GM23338 (cell line): Measurements from ENCODE around the gene TFAM. TPM values are rescaled to one million over a fixed set of nuclear protein-coding genes. Genes with fewer than 3 reads are reported as not detected.

Experiments
- ATAC-seq: fragments of 200-7000 bp; cut with Tn5 transposase; 3 replicates; pipeline ENCODE4 v1.9.1; 2020
- DNase-seq: peaks from one replicate; pipeline ENCODE4 v3.0.0-alpha.2; 2015; ENCODE audit warnings: low spot score
- H2AFZ ChIP-seq: fragments of 200-600 bp; sonication (generic); 2 replicates; pipeline ENCODE4 v1.8.0; 2016; ENCODE audit warnings: antibody characterized with exemption, mild to moderate bottlenecking, moderate library complexity
- H3F3A ChIP-seq: fragments of 200-600 bp; sonication (generic); replicated peaks from 2 replicates; pipeline ENCODE4 v1.8.0; 2017; ENCODE audit warnings: antibody characterized with exemption, mixed run types, low read depth
- H3K27ac ChIP-seq: fragments of 200-600 bp; sonication (generic); 2 replicates; pipeline ENCODE4 v1.6.1; 2016; ENCODE audit warnings: low read depth
- H3K27me3 ChIP-seq: fragments of 200-600 bp; sonication (generic); 2 replicates; pipeline ENCODE4 v1.8.0; 2016; ENCODE audit warnings: mild to moderate bottlenecking, mixed run types, moderate library complexity; ENCODE audit not compliant: insufficient read depth
- H3K36me3 ChIP-seq: fragments of 200-600 bp; sonication (generic); 2 replicates; pipeline ENCODE4 v1.8.0; 2016; ENCODE audit warnings: mild to moderate bottlenecking; ENCODE audit not compliant: insufficient read depth
- H3K4me1 ChIP-seq: fragments of 200-600 bp; sonication (generic); 2 replicates; pipeline ENCODE4 v1.8.0; 2016; ENCODE audit warnings: mild to moderate bottlenecking, moderate library complexity; ENCODE audit not compliant: insufficient read depth
- H3K4me2 ChIP-seq: fragments of 200-600 bp; sonication (generic); 2 replicates; pipeline ENCODE4 v1.7.1; 2017; ENCODE audit warnings: mixed run types
- H3K4me3 ChIP-seq: fragments of 200-600 bp; sonication (generic); 2 replicates; pipeline ENCODE4 v1.6.1; 2016; ENCODE audit warnings: mixed run types
- H3K79me2 ChIP-seq: fragments of 200-600 bp; sonication (generic); replicated peaks from 2 replicates; pipeline ENCODE4 v1.8.0; 2017; ENCODE audit warnings: mild to moderate bottlenecking; ENCODE audit not compliant: insufficient read depth
- H3K9me2 ChIP-seq: fragments of 200-600 bp; sonication (generic); 2 replicates; pipeline ENCODE4 v1.8.0; 2017; ENCODE audit not compliant: insufficient read depth
- H4K20me1 ChIP-seq: fragments of 200-600 bp; sonication (generic); replicated peaks from 2 replicates; pipeline ENCODE4 v1.8.0; 2017; ENCODE audit warnings: mild to moderate bottlenecking; ENCODE audit not compliant: insufficient read depth
- H3K27ac Mint-ChIP-seq: 2 replicates; pipeline ENCODE4 v1.8.0; 2020; ENCODE audit warnings: inconsistent platforms, mild to moderate bottlenecking, moderate library complexity, mixed read lengths
- H3K27me3 Mint-ChIP-seq: 3 replicates; pipeline ENCODE4 v1.8.0; 2022; ENCODE audit warnings: low read depth, mild to moderate bottlenecking, moderate library complexity, mixed read lengths, inconsistent platforms; ENCODE audit not compliant: insufficient read depth, poor library complexity
- H3K36me3 Mint-ChIP-seq: 3 replicates; pipeline ENCODE4 v1.8.0; 2021; ENCODE audit warnings: low read depth, mild to moderate bottlenecking, inconsistent platforms, moderate library complexity, mixed read lengths
- H3K4me1 Mint-ChIP-seq: 3 replicates; pipeline ENCODE4 v1.8.0; 2020; ENCODE audit warnings: mild to moderate bottlenecking, inconsistent platforms, mixed read lengths
- H3K4me3 Mint-ChIP-seq: 3 replicates; pipeline ENCODE4 v1.8.0; 2021; ENCODE audit warnings: moderate library complexity, mild to moderate bottlenecking, inconsistent platforms, mixed read lengths
- H3K9me3 Mint-ChIP-seq: 3 replicates; pipeline ENCODE4 v1.8.0; 2020; ENCODE audit warnings: moderate library complexity, mild to moderate bottlenecking, inconsistent platforms, mixed read lengths
- CREB1 ChIP-seq: fragments of 250-450 bp; sonication (Bioruptor Pico); IDR thresholded peaks from 2 replicates; pipeline ENCODE4 v1.5.0; 2020; ENCODE audit warnings: low read depth, mild to moderate bottlenecking, moderate library complexity
- ETS1 ChIP-seq: IDR thresholded peaks from 2 replicates; pipeline ENCODE4 v1.6.1; 2016; ENCODE audit warnings: antibody characterized with exemption
- EZH2 ChIP-seq: fragments of 200-600 bp; sonication (generic); IDR thresholded peaks from one replicate; pipeline ENCODE4 v1.8.0; 2017; ENCODE audit warnings: antibody characterized with exemption, mild to moderate bottlenecking, low read depth; ENCODE audit not compliant: unreplicated experiment
- EZH2phosphoT487 ChIP-seq: fragments of 200-600 bp; sonication (generic); IDR thresholded peaks from one replicate; pipeline ENCODE4 v1.8.1; 2018; ENCODE audit warnings: antibody characterized with exemption; ENCODE audit not compliant: unreplicated experiment
- JUNB ChIP-seq: IDR thresholded peaks from one replicate; pipeline ENCODE4 v1.6.1; 2016; ENCODE audit warnings: antibody characterized with exemption; ENCODE audit not compliant: unreplicated experiment
- POLR2AphosphoS5 ChIP-seq: IDR thresholded peaks from 2 replicates; pipeline ENCODE4 v1.6.1; 2016; ENCODE audit warnings: antibody characterized with exemption, low read depth
- STAT1 ChIP-seq: IDR thresholded peaks from one replicate; pipeline ENCODE4 v1.6.1; 2016; ENCODE audit warnings: antibody characterized with exemption; ENCODE audit not compliant: unreplicated experiment
- ZNF114 ChIP-seq: fragments of 250-450 bp; sonication (Bioruptor Pico); IDR thresholded peaks from 2 replicates; pipeline ENCODE4 v1.5.0; 2020; ENCODE audit warnings: mild to moderate bottlenecking, moderate library complexity
- ZNF462 ChIP-seq: fragments of 250-450 bp; sonication (Bioruptor Pico); IDR thresholded peaks from 2 replicates; pipeline ENCODE4 v1.5.0; 2020; ENCODE audit warnings: mild to moderate bottlenecking, moderate library complexity
- polyA plus RNA-seq: library from polyadenylated mRNA; unstranded; fragments of >200 nt; fragmentation: Nextera tagmentation; extraction: Ambion mirVana; gene quantifications from 2 replicates; pipeline ENCODE4 v1.2.1, GENCODE V29; 2016
- total RNA-seq: library from RNA; depleted of rRNA; stranded (reverse); fragments of >200 nt; shearing (Covaris generic); gene quantifications from 2 replicates; pipeline ENCODE4 v1.2.3, GENCODE V29; 2014

Gene TFAM
- total and polyA plus RNA-seq, 2 experiments from 2014 or later = 54.2 to 156 TPM

GRCh38 chr10:58358314-58358933 is 26.8 kb upstream of the TFAM start:
- Histone ChIP-seq H3K4me1 (peaks cover 4% of the 10 kb centered on the region; the same call in 1 of the 2 replicates), H3K9me2 (no peaks in the 10 kb centered on the region), H3K79me2 (peaks cover 57% of the 10 kb centered on the region), H3K27me3 (no peaks in the 10 kb centered on the region), H3K27ac (no peak overlapping the region), H2AFZ (no peak overlapping the region), H3K4me2 (no peak overlapping the region), H3K4me3 (no peak overlapping the region), H4K20me1 (peaks cover 4% of the 10 kb centered on the region; the same call in 1 of the 2 replicates), H3K36me3 (no peaks in the 10 kb centered on the region), H3F3A (no peaks in the 10 kb centered on the region)
- Mint-ChIP-seq H3K9me3 (no peaks in the 10 kb centered on the region), H3K27me3 (peaks cover 3% of the 10 kb centered on the region), H3K36me3 (no peaks in the 10 kb centered on the region), H3K27ac (no peak overlapping the region), H3K4me3 (no peak overlapping the region), H3K4me1 (peaks cover 14% of the 10 kb centered on the region; the same call in 2 of the 3 replicates)
- DNase-seq (no peak), ATAC-seq (no peak)
- TF ChIP-seq ZNF114 (no peak), CREB1 (no peak), POLR2AphosphoS5 (no peak), EZH2 (no peak), JUNB (no peak), EZH2phosphoT487 (no peak), STAT1 (no peak), ETS1 (no peak)

GRCh38 chr10:58358947-58359346 is 26.3 kb upstream of the TFAM start:
- Histone ChIP-seq H2AFZ (no peak overlapping the region), H3K4me3 (no peak overlapping the region), H3K27me3 (no peaks in the 10 kb centered on the region), H3K4me1 (peaks cover 4% of the 10 kb centered on the region; the same call in 1 of the 2 replicates), H4K20me1 (peaks cover 4% of the 10 kb centered on the region; the same call in 1 of the 2 replicates), H3K4me2 (no peak overlapping the region), H3K27ac (no peak overlapping the region), H3K79me2 (peaks cover 52% of the 10 kb centered on the region), H3K36me3 (no peaks in the 10 kb centered on the region), H3F3A (no peaks in the 10 kb centered on the region), H3K9me2 (no peaks in the 10 kb centered on the region)
- no peak for ATAC-seq
- Mint-ChIP-seq H3K36me3 (peaks cover 3% of the 10 kb centered on the region; the same call in 2 of the 3 replicates), H3K4me3 (no peak overlapping the region), H3K27ac (no peak overlapping the region), H3K27me3 (peaks cover 3% of the 10 kb centered on the region), H3K4me1 (peaks cover 14% of the 10 kb centered on the region; the same call in 2 of the 3 replicates), H3K9me3 (no peaks in the 10 kb centered on the region)
- TF ChIP-seq ZNF114 (no peak), STAT1 (no peak), ZNF462 (CRISPR knock-in tag) (no peak), JUNB (no peak), CREB1 (no peak), ETS1 (no peak), POLR2AphosphoS5 (no peak), EZH2phosphoT487 (no peak)
- DNase-seq = no peak
